Astrocyte of the cerebellum (primary cell): ENCODE measurements around the gene LUZP2.

Experiments used
- DNase-seq: peaks from one replicate; pipeline ENCODE4 v3.0.0-alpha.2; 2011; ENCODE audit warnings: low read depth
- H3K4me3 ChIP-seq: 2 replicates; pipeline ENCODE4 v1.5.1; 2011; ENCODE audit warnings: mild to moderate bottlenecking, low read depth, low read length, moderate library complexity
- in situ Hi-C: cut with HindIII; loops from 2 replicates; pipeline ENCODE4 v1.10.0; 2017; ENCODE audit warnings: low sequenced_read_pairs
- TF ChIP-seq, protein P1 (sequence below): IDR thresholded peaks from 2 replicates; pipeline ENCODE4 v1.5.1; 2012; ENCODE audit warnings: low read length, low read depth, moderate library complexity, mild to moderate bottlenecking; ENCODE audit errors: missing control alignments

Gene LUZP2

DNA sequence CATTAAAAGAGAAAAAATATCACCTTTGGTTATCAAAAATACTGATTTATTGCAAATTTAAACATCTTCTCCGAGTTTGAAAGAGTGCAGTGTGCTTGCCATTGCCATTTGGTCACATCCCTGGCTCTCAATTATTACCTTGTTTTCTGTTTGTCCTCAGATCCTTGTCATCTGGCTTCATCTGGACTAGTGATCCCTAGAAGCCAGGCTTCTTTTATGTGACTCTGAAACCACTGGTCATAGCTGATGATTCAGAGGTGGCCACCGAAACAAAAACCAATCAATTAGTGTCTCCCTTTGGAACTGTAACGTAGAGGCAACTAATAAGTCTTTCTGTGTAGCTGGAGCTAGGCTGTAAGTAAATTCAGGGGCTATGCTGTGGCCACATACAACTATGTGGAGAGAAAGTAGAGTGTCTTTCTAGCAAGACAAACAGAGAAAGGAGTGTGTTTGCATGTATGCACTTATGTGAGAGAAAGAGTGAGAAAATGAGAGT is 237.9 kb downstream of the LUZP2 start:
- in situ Hi-C loops, result no loop called here
- TF ChIP-seq, protein P1, sequence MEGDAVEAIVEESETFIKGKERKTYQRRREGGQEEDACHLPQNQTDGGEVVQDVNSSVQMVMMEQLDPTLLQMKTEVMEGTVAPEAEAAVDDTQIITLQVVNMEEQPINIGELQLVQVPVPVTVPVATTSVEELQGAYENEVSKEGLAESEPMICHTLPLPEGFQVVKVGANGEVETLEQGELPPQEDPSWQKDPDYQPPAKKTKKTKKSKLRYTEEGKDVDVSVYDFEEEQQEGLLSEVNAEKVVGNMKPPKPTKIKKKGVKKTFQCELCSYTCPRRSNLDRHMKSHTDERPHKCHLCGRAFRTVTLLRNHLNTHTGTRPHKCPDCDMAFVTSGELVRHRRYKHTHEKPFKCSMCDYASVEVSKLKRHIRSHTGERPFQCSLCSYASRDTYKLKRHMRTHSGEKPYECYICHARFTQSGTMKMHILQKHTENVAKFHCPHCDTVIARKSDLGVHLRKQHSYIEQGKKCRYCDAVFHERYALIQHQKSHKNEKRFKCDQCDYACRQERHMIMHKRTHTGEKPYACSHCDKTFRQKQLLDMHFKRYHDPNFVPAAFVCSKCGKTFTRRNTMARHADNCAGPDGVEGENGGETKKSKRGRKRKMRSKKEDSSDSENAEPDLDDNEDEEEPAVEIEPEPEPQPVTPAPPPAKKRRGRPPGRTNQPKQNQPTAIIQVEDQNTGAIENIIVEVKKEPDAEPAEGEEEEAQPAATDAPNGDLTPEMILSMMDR, result no peak
- DNase-seq, result no peak
- H3K4me3 ChIP-seq, result no peak overlapping the region

DNA sequence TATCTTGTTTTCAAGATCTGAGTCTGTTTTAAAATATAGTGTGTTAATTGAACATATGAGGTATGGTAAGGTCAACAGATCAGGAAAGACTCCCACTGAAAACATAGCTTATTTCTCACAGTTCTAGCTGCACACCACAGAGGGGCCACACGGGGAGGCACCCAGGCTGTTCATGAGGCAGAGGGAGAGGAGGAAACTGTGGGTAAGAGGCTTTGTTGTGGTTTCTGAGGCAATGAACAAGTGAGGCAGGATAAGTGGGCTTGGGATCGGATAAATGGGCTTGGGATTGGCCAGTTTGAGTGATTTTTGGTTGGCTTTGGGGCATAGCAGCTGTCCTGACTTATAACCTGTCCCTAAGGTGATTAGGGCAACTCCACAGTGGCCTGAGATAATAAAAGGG is 242.1 kb downstream of the LUZP2 start:
- DNase-seq, result no peak
- TF ChIP-seq, protein P1, result no peak
- in situ Hi-C loops, result no loop called here
- H3K4me3 ChIP-seq, result no peak overlapping the region

DNA sequence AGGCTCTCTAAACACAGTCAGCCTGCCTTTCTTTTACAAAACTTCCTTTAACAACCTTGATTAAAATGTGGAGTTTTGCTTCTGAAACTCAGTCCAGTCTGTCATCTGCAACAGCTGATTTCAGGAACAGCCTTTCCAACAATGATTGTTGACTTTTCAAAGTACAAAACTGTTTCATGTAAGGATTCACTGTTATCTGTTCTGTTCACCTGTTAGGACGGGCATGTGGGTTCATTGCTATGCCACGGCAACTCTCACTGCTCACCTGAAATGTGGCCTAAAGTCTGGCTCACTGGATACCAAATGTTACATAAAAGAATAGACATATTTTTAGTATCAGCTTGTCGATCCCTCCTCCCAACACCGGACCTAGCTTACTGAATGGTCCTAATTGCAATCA is 242.8 kb downstream of the LUZP2 start:
- DNase-seq, result no peak
- H3K4me3 ChIP-seq, result no peak overlapping the region
- TF ChIP-seq, protein P1, result no peak
- in situ Hi-C loops, result no loop called here

DNA sequence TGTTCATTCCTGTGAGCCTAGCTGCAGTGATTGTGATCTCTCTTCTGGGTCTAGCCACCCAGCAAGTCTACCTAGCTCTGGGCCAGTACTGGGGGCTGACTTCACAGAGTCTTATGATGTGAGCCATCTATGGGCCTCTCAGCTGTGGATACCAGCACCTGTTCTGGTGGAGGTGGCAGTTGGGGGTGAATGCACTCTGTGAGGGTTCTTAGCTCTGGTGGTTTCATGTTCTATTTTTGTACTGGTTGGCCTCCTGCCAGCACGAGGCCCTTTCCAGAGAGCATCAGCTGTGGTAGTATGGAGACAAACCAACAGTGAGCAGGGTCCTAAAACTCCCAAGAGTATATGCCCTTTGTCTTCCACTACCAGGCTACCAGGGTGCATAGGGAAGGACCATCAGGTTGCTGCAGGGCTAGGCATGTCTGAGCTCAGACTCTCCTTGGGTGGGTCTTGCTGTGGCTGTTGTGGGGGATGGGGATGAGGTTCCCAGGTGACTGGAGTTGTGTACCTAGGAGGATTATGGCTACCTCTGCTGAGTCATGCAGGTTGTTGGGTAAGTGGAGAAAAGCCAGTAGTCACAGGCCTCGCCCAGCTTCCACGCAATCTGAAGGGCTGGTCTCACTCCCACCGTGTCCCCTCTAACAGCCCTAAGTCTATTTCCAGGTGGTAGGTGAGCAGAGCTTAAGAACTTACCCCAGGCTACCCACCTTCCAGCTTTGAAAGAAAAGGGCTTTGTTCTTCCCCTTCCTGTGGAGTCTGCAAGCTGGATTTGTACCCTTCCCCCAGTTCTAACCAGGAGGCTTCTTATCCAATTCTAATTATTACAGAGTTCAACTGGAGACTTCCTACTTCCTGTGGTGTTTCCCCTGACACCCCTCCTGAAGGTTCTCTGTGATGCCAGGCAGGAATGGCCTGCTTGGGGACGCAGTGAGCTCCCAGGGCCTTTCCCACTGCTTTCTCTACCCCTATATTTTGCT is 250.7 kb downstream of the LUZP2 start:
- DNase-seq, result no peak
- H3K4me3 ChIP-seq, result no peak overlapping the region
- in situ Hi-C loops, result no loop called here
- TF ChIP-seq, protein P1, result no peak

DNA sequence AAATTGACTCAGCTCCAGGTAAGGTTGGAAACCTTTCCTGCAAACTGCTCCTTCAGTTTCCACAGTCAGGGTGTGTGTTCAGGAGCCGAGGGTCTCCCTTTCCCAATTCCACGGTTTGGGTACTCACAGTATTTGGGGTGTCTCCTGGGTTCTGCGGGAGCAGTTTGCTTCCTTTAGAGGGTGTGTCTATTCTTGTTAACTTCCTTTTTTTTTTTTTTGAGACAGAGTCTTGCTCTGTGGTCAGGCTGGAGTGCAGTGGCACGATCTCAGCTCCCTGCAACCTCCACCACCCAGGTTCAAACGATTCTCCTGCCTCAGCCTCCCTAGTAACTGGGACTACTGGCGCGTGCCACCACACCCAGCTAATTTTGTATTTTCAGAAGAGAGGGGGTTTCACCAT is 251.4 kb downstream of the LUZP2 start:
- no peak for DNase-seq
- no peak overlapping the region for H3K4me3 ChIP-seq
- TF ChIP-seq, protein P1, result no peak
- in situ Hi-C loops, result no loop called here

DNA sequence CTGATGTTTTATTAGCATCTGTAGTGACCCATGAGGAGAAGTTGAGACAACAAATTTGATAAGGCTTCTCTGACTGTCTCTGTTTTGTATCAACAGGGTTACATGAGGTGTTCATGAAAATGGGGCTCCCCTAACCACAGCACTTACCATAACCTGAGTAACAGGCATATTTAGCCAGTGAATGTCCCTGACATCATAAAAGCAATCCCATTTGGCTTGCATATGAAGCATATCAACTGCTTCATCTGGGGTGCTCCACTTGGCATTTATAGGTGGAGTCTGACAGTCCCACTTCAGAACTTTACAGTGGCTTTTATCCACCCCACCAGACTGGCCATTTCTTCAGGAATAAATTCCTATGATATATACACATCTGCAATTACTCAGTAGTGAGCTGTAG is 257.6 kb downstream of the LUZP2 start:
- in situ Hi-C loops, result no loop called here
- TF ChIP-seq, protein P1, result no peak
- H3K4me3 ChIP-seq, result no peak overlapping the region
- no peak for DNase-seq
